NCI-H146 treated with DMSO at 0.1 percent for 48 hours (cell line): ENCODE data around the gene RPL35A.

Source experiments
- DNase-seq: peaks from one replicate; lab custom pipeline; 2025; ENCODE audit not compliant: unreplicated experiment; lab: John Stamatoyannopoulos, UW

Gene RPL35A

DNA sequence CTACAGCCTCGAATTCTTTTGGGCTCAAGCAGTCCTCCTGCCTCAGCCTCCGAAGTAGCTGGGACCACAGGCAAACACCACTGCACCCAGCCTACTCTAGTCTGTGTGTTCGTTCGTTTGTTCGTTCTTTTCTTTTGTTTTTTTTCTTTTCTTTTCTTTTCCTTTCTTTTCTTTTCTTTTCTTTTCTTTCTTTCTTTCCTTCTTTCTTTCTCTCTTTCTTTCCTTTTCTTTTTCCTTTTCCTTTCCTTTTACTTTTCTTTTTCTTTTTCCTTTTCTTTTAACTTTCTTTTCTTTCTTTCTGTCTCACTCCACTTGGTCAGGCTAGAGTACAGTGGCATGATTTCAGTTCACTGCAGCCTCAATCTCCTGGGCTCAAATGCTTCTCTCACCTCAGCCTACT, 46.9 kb downstream of the RPL35A start:
- no peak for DNase-seq

GRCh38 chr3:197997936-197998335, 47.9 kb downstream of the RPL35A start:
- DNase-seq: no peak
